PC-3 (cell line): Measurements from ENCODE around the gene TNNI3. TPM values are rescaled to one million over a fixed set of nuclear protein-coding genes. Genes with fewer than 3 reads are reported as not detected.

Experiments used
- ATAC-seq: fragments of 200-7000 bp; cut with Tn5 transposase; 2 replicates; pipeline ENCODE4 v1.9.1; 2020; ENCODE audit warnings: mild to moderate bottlenecking, moderate library complexity
- BruUV-seq: library from RNA; stranded (reverse); fragments of 400-500 nt; replicated peaks from 2 replicates; lab custom pipeline; 2021; lab: Mats Ljungman, UMichigan
- CTCF ChIA-PET: fragments of 300-600 bp; sonication (Branson Sonifier 250); formaldehyde crosslinking; loops from one replicate; lab custom pipeline; 2022; ENCODE audit warnings: antibody characterized with exemption; lab: Charles Lee
- POLR2A ChIA-PET: fragments of 300-600 bp; sonication (Branson Sonifier 250); formaldehyde crosslinking; loops from one replicate; lab custom pipeline; 2022; ENCODE audit warnings: antibody characterized with exemption; ENCODE audit not compliant: unreplicated experiment; lab: Charles Lee
- DNase-seq: peaks from one replicate; pipeline ENCODE4 v3.0.0-alpha.2; 2015
- H2AFZ ChIP-seq: fragments of 300-600 bp; sonication (generic); 2 replicates; pipeline ENCODE4 v1.6.0; 2016; ENCODE audit warnings: antibody characterized with exemption, low read length
- H3F3A ChIP-seq: fragments of 300-600 bp; sonication (generic); one replicate; pipeline ENCODE4 v1.6.0; 2017; ENCODE audit warnings: antibody characterized with exemption, low read length, control low read depth, mild to moderate bottlenecking; ENCODE audit not compliant: unreplicated experiment
- H3K27ac ChIP-seq: fragments of 300-600 bp; sonication (generic); 2 replicates; pipeline ENCODE4 v1.5.1; 2016; ENCODE audit warnings: mild to moderate bottlenecking, low read length
- H3K27me3 ChIP-seq: fragments of 300-600 bp; sonication (generic); 2 replicates; pipeline ENCODE4 v1.6.1; 2016; ENCODE audit warnings: low read length, mixed read lengths
- H3K36me3 ChIP-seq: fragments of 300-600 bp; sonication (generic); 2 replicates; pipeline ENCODE4 v1.6.1; 2016; ENCODE audit warnings: low read depth, mixed run types, low read length, mixed read lengths
- H3K4me1 ChIP-seq: fragments of 300-600 bp; sonication (generic); 2 replicates; pipeline ENCODE4 v1.5.1; 2016; ENCODE audit warnings: low read length; ENCODE audit not compliant: insufficient read depth
- H3K4me2 ChIP-seq: fragments of 300-600 bp; sonication (generic); 2 replicates; pipeline ENCODE4 v1.6.0; 2016; ENCODE audit warnings: low read length
- H3K4me3 ChIP-seq: fragments of 300-600 bp; sonication (generic); 2 replicates; pipeline ENCODE4 v1.5.1; 2016; ENCODE audit warnings: mild to moderate bottlenecking, low read length, mixed read lengths
- H3K79me2 ChIP-seq: fragments of 300-600 bp; sonication (generic); 2 replicates; pipeline ENCODE4 v1.6.1; 2017; ENCODE audit warnings: low read length, mixed read lengths
- H3K9ac ChIP-seq: fragments of 300-600 bp; sonication (generic); 2 replicates; pipeline ENCODE4 v1.6.0; 2016; ENCODE audit warnings: mild to moderate bottlenecking, low read length
- H3K9me2 ChIP-seq: fragments of 300-600 bp; sonication (generic); replicated peaks from 2 replicates; pipeline ENCODE4 v1.6.1; 2016; ENCODE audit warnings: mixed run types, low read length, mixed read lengths
- H3K9me3 ChIP-seq: fragments of 300-600 bp; sonication (generic); 2 replicates; pipeline ENCODE4 v1.6.1; 2016; ENCODE audit warnings: low read length, mixed read lengths
- H4K20me1 ChIP-seq: fragments of 300-600 bp; sonication (generic); 2 replicates; pipeline ENCODE4 v1.6.1; 2016; ENCODE audit warnings: low read length, mixed read lengths
- CTCF ChIP-seq: fragments of 300-600 bp; sonication (generic); conservative IDR thresholded peaks from 2 replicates; pipeline ENCODE4 v1.5.1; 2017; ENCODE audit warnings: antibody characterized with exemption, low read depth, mild to moderate bottlenecking, low read length
- EZH2 ChIP-seq: fragments of 300-600 bp; sonication (generic); IDR thresholded peaks from one replicate; pipeline ENCODE4 v1.6.1; 2017; ENCODE audit warnings: antibody characterized with exemption, mild to moderate bottlenecking, low read length; ENCODE audit not compliant: unreplicated experiment
- EZH2phosphoT487 ChIP-seq: fragments of 300-600 bp; sonication (generic); IDR thresholded peaks from 2 replicates; pipeline ENCODE4 v1.6.1; 2018; ENCODE audit warnings: mild to moderate bottlenecking, antibody characterized with exemption, low read length, borderline replicate concordance
- intact Hi-C: fragments of 100-400 bp; cut with micrococcal nuclease; formaldehyde crosslinking; loops from 2 replicates; pipeline ENCODE4 v1.9.0; 2023
- total RNA-seq: library from RNA; depleted of rRNA; stranded (reverse); fragments of >200 nt; gene quantifications from 2 replicates; pipeline ENCODE4 v1.2.3, GENCODE V29; 2014

The TNNI3 gene
- total RNA-seq, 1 experiment from 2014 or later: 32.4 TPM

- peaks cover 21% of the 10 kb centered on the region for H3K4me1 ChIP-seq
- no peak for TF ChIP-seq EZH2phosphoT487
- no peak overlapping the region for H3K4me3 ChIP-seq
- no peaks in the 10 kb centered on the region for H3K79me2 ChIP-seq
- POLR2A ChIA-PET: no interaction called here
- H3F3A ChIP-seq: no peaks in the 10 kb centered on the region
- H3K9ac ChIP-seq: no peak overlapping the region
- intact Hi-C loops: no loop called here
- peaks cover 14% of the 10 kb centered on the region for H3K27me3 ChIP-seq
- no peaks in the 10 kb centered on the region for H3K9me2 ChIP-seq
- H3K4me2 ChIP-seq: no peak overlapping the region
- CTCF ChIA-PET: no interaction called here
- no peak overlapping the region for H3K27ac ChIP-seq
- no peak overlapping the region for H2AFZ ChIP-seq
- DNase-seq (no peak), ATAC-seq (no peak)
- no peaks in the 10 kb centered on the region for H3K9me3 ChIP-seq
- BruUV-seq: no TSS peak
- no peaks in the 10 kb centered on the region for H3K36me3 ChIP-seq
- no peaks in the 10 kb centered on the region for H4K20me1 ChIP-seq
Observed at GRCh38 chr19:55176076-55176475, 18.5 kb upstream of the TNNI3 start.

GRCh38 chr19:55175117-55175867 lies 17.8 kb upstream of the TNNI3 start:
- Histone ChIP-seq H3K79me2 (no peaks in the 10 kb centered on the region), H3K36me3 (no peaks in the 10 kb centered on the region), H4K20me1 (no peaks in the 10 kb centered on the region), H3K9me3 (no peaks in the 10 kb centered on the region), H3K27ac (no peak overlapping the region), H2AFZ (no peak overlapping the region), H3K4me3 (no peak overlapping the region), H3K4me2 (no peak overlapping the region), H3K9me2 (no peaks in the 10 kb centered on the region), H3K27me3 (peaks cover 6% of the 10 kb centered on the region), H3F3A (no peaks in the 10 kb centered on the region), H3K9ac (no peak overlapping the region), H3K4me1 (peaks cover 21% of the 10 kb centered on the region)
- no TSS peak for BruUV-seq
- no peak for TF ChIP-seq EZH2
- no peak for TF ChIP-seq CTCF
- no peak for TF ChIP-seq EZH2phosphoT487
- ChIA-PET CTCF (no interaction called here), POLR2A (no interaction called here)
- DNase-seq (no peak), ATAC-seq (no peak)
- intact Hi-C loops: no loop called here

DNA sequence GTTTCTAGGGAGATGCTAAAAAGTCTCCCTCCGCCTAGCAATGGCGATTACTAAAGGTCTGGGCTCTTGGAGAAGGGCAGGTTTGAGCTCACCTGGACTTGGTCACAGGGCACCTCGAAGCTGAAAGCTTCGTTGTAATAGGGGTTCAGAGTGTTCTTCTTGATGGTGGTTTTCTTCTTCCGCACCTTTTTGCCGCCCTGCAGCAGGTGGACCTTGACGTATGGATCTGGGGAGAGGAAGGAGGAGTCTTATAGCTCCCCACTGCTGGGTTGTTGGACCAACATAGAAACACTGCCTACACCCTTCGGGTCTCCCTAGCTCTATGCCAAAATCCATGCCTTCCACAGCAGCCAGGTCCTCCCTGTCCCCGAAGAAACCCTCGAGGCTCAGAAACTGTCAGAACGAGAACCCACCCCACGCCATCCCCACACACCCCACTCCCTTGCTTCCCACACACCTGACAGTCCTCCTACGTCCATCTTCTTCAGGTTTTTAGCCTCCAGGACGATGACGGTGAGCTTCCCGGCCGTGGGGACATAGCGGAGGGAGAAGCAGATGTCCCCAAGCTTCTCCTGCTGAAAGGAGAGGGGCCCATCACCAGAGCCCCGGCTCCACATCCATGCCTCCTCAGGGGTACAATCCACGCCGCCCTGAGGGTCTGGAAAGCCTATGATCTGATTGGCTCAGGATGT lies 17.0 kb upstream of the TNNI3 start:
- no peak overlapping the region for H3K27ac ChIP-seq
- no peak overlapping the region for H2AFZ ChIP-seq
- no peaks in the 10 kb centered on the region for H3F3A ChIP-seq
- no peaks in the 10 kb centered on the region for H3K36me3 ChIP-seq
- CTCF ChIA-PET: no interaction called here
- intact Hi-C loops: loop anchor here (5.0 kb wide), 1 partner anchor 38 kb away; no protein-coding TSS in a partner anchor
- H4K20me1 ChIP-seq: no peaks in the 10 kb centered on the region
- H3K79me2 ChIP-seq: no peaks in the 10 kb centered on the region
- peaks cover 17% of the 10 kb centered on the region for H3K4me1 ChIP-seq
- POLR2A ChIA-PET: no interaction called here
- no peak overlapping the region for H3K9ac ChIP-seq
- peak overlapping the region; percentile 84 for H3K4me2 ChIP-seq
- TF ChIP-seq EZH2 (no peak), CTCF (no peak), EZH2phosphoT487 (no peak)
- no TSS peak for BruUV-seq
- ATAC-seq: no peak
- no peaks in the 10 kb centered on the region for H3K9me3 ChIP-seq
- no peak for DNase-seq
- no peaks in the 10 kb centered on the region for H3K9me2 ChIP-seq
- peaks cover 1% of the 10 kb centered on the region for H3K27me3 ChIP-seq
- H3K4me3 ChIP-seq: peak overlapping the region; percentile 73; the same call in 1 of the 2 replicates
